GM10266 (cell line): Measurements from ENCODE around the gene LCNL1.

ENCODE experiments used
- DNase-seq: peaks from one replicate; pipeline ENCODE4 v3.0.0; 2012; ENCODE audit errors: extremely low spot score
- CTCF ChIP-seq: IDR thresholded peaks from 2 replicates; pipeline ENCODE4 v1.5.1; 2012; ENCODE audit warnings: mild to moderate bottlenecking, low read depth; ENCODE audit not compliant: control insufficient read depth, insufficient read depth; ENCODE audit errors: missing control alignments

The LCNL1 gene

DNA sequence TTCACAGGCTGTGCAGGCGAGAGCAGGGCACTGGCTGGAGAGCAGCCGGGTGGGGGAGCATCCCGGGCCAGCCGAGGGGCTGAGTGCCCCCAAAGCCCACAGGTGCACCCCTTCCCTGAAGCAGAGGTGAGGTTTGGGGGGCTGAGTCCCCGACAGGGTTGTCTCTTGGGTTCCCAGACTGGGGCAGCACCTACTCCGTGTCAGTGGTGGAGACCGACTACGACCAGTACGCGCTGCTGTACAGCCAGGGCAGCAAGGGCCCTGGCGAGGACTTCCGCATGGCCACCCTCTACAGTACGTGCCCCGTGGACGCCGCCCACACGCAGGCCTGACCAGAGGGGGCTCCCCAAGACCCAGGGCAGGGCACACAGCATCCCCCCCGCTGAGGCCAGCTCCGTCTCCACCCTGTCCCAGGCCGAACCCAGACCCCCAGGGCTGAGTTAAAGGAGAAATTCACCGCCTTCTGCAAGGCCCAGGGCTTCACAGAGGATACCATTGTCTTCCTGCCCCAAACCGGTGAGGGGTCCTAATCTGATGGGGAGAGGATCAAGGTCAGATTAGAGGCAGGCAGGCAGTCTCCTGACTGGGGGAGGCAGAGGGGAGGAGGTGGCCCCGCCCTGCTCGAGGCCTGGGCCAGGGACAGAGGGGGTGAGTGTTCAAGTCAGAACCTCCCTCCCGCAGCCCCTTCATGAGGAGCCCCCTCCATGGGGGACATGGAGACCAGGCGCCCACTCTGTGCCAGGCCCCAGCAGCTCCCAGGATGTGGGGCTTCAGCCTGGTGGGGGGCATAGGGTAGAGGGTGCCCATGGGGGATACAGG lies 2.8 kb upstream of the LCNL1 start:
- TF ChIP-seq CTCF = no peak
- DNase-seq = no peak

GRCh38 chr9:136980669-136981478 lies 1.9 kb upstream of the LCNL1 start:
- no peak for TF ChIP-seq CTCF
- DNase-seq = no peak

DNA sequence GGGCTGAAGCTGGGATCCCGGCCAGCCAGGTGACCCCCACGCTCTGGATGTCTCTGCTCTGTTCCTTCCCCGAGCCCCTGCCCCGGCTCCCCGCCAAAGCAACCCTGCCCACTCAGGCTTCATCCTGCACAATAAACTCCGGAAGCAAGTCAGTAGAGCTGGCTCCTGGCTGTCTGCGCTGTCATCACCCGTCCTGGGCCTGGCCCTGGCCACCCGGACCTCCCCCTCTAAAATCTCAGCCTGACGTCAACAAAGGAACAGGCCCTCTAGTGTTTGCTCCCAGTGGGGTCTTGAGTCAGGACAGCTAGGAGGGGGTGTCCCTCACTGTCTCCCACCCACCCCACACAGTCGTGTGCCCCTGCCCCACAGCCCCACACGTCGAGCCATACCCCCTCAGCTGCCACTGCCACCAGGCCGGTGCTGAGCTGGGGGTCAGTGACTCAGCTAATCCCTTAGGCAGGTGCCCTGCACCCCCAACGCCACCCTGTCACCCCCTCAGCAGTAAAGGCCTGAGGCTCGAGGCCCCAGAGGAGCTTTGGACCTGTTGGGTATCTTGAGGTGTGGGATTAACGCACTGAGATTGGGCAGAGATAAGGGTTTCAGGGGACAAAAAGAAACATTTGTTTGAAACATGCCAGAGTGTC lies 1.1 kb upstream of the LCNL1 start:
- no peak for TF ChIP-seq CTCF
- DNase-seq = no peak

- DNase-seq = no peak
- TF ChIP-seq CTCF = no peak
These were observed 374 bp downstream of the LCNL1 start for GRCh38 chr9:136983167-136983566.

DNA sequence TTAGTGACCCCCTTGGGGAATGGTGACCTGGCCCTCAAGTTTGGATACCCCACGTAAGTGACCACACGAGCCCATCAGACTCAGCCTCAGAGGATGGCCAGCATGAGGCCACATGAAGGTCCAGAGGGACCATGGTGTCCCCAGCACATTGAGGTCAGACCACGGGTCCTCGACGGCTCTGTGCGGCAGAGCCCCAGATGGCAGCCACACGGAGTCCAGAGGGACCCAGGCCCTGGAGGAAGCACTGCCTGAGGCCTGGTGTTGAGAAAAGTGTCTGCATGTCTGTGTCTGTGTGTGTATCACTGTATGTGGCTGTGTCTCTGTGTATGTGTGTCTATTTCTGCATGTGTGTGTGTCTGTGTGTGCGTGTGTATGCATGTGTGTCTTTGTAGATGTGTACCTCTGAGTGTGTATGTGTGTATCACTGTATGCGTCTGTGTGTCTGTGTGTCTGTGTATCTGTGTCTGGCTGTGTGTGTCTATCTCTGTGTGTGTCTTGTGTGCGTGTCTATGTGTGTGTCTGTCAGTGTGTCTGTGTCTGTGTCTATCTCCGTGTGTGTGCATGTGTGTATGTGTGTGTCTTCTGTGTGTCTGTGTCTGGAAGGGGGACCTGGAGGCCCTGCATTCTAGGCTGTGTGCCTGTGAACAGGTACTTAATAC lies 992 bp downstream of the LCNL1 start:
- TF ChIP-seq CTCF = no peak
- DNase-seq = no peak

DNA sequence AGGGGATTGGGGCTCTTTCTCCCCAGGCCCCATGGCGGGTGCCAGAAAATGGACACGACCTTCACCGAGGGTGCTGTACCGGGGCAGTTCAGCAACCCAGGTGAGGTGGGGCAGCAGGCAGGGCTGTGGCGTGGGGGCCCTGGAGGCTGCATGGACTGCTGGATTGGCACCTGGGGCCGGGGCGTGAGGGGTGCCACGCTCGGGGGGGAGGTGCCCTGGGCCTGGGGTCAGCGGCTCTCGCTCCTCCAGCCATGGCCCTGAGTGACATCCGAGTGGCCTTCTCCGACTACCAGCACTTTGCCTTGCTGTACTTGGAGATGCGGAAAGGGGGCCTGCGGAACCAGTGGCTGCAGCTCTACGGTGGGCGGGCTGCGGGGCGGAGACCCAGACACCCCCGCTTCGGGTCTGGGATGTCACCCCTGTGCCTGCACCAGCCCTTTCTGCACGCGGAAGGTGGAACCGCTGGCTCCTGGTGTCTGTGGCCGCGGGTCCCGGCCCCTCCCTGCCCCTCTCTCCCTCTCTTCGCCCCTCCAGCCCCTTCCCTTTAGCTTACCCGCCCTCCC lies 1.8 kb downstream of the LCNL1 start:
- no peak for TF ChIP-seq CTCF
- no peak for DNase-seq
